Kidney (tissue), 14 donors: ENCODE measurements around the gene NPAS3. TPM values are rescaled to one million over a fixed set of nuclear protein-coding genes. Genes with fewer than 3 reads are reported as not detected.

Source experiments
- DNase-seq, 5 donors: peaks; one replicate each; pipeline ENCODE4 v3.0.0-alpha.2; 2013 to 2020
- FAIRE-seq: peaks from 2 replicates; lab custom pipeline; 2012; peaks lifted over from hg19 to GRCh38; lab: Jason Lieb, UNC
- H3K27ac ChIP-seq, 2 donors: one replicate each; pipeline ENCODE4 v1.7.0; 2013; ENCODE audit warnings: low read depth in 2 of 2, low read length in 2 of 2, inconsistent platforms in 1 of 2
- H3K27me3 ChIP-seq: one replicate; pipeline ENCODE4 v1.7.1; 2013; ENCODE audit warnings: low read length, inconsistent platforms; ENCODE audit not compliant: control insufficient read depth, insufficient read depth
- H3K36me3 ChIP-seq, 3 donors: one replicate each; pipeline versions ENCODE4 v1.7.0 to v1.7.1; 2013; ENCODE audit warnings: low read length in 3 of 3, control low read depth in 1 of 3, inconsistent platforms in 1 of 3; ENCODE audit not compliant: insufficient read depth in 3 of 3, control insufficient read depth in 2 of 3
- H3K4me1 ChIP-seq, 3 donors: one replicate each; pipeline versions ENCODE4 v1.7.0 to v1.7.1; 2013; ENCODE audit warnings: low read length in 3 of 3, inconsistent platforms in 1 of 3, low read depth in 1 of 3; ENCODE audit not compliant: control insufficient read depth in 2 of 3, insufficient read depth in 2 of 3
- H3K4me3 ChIP-seq, 3 donors: one replicate each; pipeline versions ENCODE4 v1.7.0 to v1.8.1; 2013; ENCODE audit warnings: low read length in 3 of 3, control low read depth in 1 of 3, inconsistent platforms in 1 of 3
- H3K9ac ChIP-seq, 3 donors: one replicate each; pipeline versions ENCODE4 v1.7.0 to v1.7.1; 2013; ENCODE audit warnings: low read length in 3 of 3, control low read depth in 1 of 3, inconsistent platforms in 1 of 3
- H3K9me3 ChIP-seq, 3 donors: one replicate each; pipeline versions ENCODE4 v1.7.0 to v1.7.1; 2013; ENCODE audit warnings: low read length in 3 of 3, control low read depth in 1 of 3, inconsistent platforms in 1 of 3; ENCODE audit not compliant: control insufficient read depth in 2 of 3, insufficient read depth in 1 of 3
- CTCF ChIP-seq: IDR thresholded peaks from 3 replicates; pipeline ENCODE4 v1.5.1; 2012; ENCODE audit warnings: mild to moderate bottlenecking, moderate library complexity, borderline replicate concordance; ENCODE audit not compliant: insufficient read depth; ENCODE audit errors: extremely low read depth
- intact Hi-C: fragments of 100-400 bp; cut with DNase I; formaldehyde crosslinking; loops from one replicate; pipeline ENCODE4 v1.11.1; 2022
- polyA plus RNA-seq: library from polyadenylated mRNA; stranded (reverse); fragments of 350-450 nt; fragmentation: Illumina TruSeq; extraction: RNeasy Lipid Tissue Mini Kit (QIAGEN cat#74804); gene quantifications from one replicate; pipeline ENCODE4 v1.2.3, GENCODE V29; 2014; ENCODE audit warnings: low read depth, low replicate concordance; ENCODE audit not compliant: insufficient read depth
- total RNA-seq: library from RNA; stranded (reverse); fragmentation: NEBNext Ultra II Directional; extraction: Animal tissue kit (Norgen Biotek cat#: 25700); gene quantifications from one replicate; pipeline ENCODE4 v1.2.1, GENCODE V29; 2021
- donor health status: control.
- donor health status: control.
- donor health status: control.
- donor health status: control.
- donor health status: control.
- donor health status: DM: yes; HTN: yes; CAD: no.
- donor health status: Normal renal cell carcinoma (clear cell type).

Gene NPAS3
- total and polyA plus RNA-seq, 2 donors from 2014 or later = 0.82 to 5.0 TPM

GRCh38 chr14:33685698-33686097, 747.0 kb downstream of the NPAS3 start:
- DNase-seq = no peak
- H3K36me3 ChIP-seq = no peaks in the 10 kb centered on the region
- H3K4me1 ChIP-seq = peaks cover 0 to 3% (median 0%) of the 10 kb centered on the region in 3 donors
- H3K9ac ChIP-seq = no peak overlapping the region
- intact Hi-C loops = no loop called here
- no peak overlapping the region for H3K4me3 ChIP-seq
- TF ChIP-seq CTCF = no peak
- H3K9me3 ChIP-seq = no peaks in the 10 kb centered on the region
- no peaks in the 10 kb centered on the region for H3K27me3 ChIP-seq
- no peak for FAIRE-seq
- no peak overlapping the region for H3K27ac ChIP-seq

- Histone ChIP-seq H3K27me3 (no peaks in the 10 kb centered on the region), H3K4me1 (peaks cover 0 to 3% (median 0%) of the 10 kb centered on the region in 3 donors), H3K27ac (no peak overlapping the region), H3K9ac (no peak overlapping the region), H3K9me3 (no peaks in the 10 kb centered on the region), H3K4me3 (no peak overlapping the region), H3K36me3 (no peaks in the 10 kb centered on the region)
- FAIRE-seq (no peak), DNase-seq (no peak)
- intact Hi-C loops = no loop called here
- TF ChIP-seq CTCF = no peak
These were observed 747.5 kb downstream of the NPAS3 start for GRCh38 chr14:33686218-33686617.

- Histone ChIP-seq H3K4me3 (no peak overlapping the region), H3K27me3 (no peaks in the 10 kb centered on the region), H3K9ac (no peak overlapping the region), H3K36me3 (no peaks in the 10 kb centered on the region), H3K9me3 (no peaks in the 10 kb centered on the region), H3K27ac (no peak overlapping the region), H3K4me1 (peaks cover 0 to 3% (median 0%) of the 10 kb centered on the region in 3 donors)
- no peak for FAIRE-seq
- TF ChIP-seq CTCF = no peak
- DNase-seq = no peak
- intact Hi-C loops = no loop called here
These were observed 748.2 kb downstream of the NPAS3 start for GRCh38 chr14:33686856-33687255.

GRCh38 chr14:33689680-33690079, 751.0 kb downstream of the NPAS3 start:
- Histone ChIP-seq H3K36me3 (no peaks in the 10 kb centered on the region), H3K9me3 (no peaks in the 10 kb centered on the region), H3K9ac (no peak overlapping the region), H3K4me1 (no peaks in the 10 kb centered on the region), H3K4me3 (no peak overlapping the region), H3K27me3 (no peaks in the 10 kb centered on the region), H3K27ac (no peak overlapping the region)
- TF ChIP-seq CTCF = no peak
- DNase-seq = no peak
- FAIRE-seq = no peak
- intact Hi-C loops = no loop called here
